Activated naive CD4-positive, alpha-beta T cell treated with anti-CD3 and anti-CD28 coated beads for 36 hours (primary cell): Measurements from ENCODE around the gene UPF2. TPM values are rescaled to one million over a fixed set of nuclear protein-coding genes. Genes with fewer than 3 reads are reported as not detected.

ENCODE experiments used
- CTCF ChIA-PET: fragments of 350-600 bp; sonication (Branson Sonifier 250); formaldehyde crosslinking; loops from one replicate; lab custom pipeline; 2021; ENCODE audit warnings: antibody characterized with exemption; lab: Charles Lee
- DNase-seq: peaks from one replicate; pipeline ENCODE4 v3.0.0-alpha.2; 2020
- H3K27ac Mint-ChIP-seq: one replicate; pipeline ENCODE4 v1.8.0; 2021; ENCODE audit warnings: mild to moderate bottlenecking, mixed read lengths
- H3K27me3 Mint-ChIP-seq: one replicate; pipeline ENCODE4 v1.8.0; 2021; ENCODE audit warnings: low read depth, mixed read lengths
- H3K36me3 Mint-ChIP-seq: one replicate; pipeline ENCODE4 v1.8.0; 2021; ENCODE audit warnings: low read depth, mixed read lengths
- H3K4me1 Mint-ChIP-seq: one replicate; pipeline ENCODE4 v1.8.0; 2021; ENCODE audit warnings: low read depth, mixed read lengths
- H3K4me3 Mint-ChIP-seq: one replicate; pipeline ENCODE4 v1.8.0; 2021; ENCODE audit warnings: mild to moderate bottlenecking, moderate library complexity, mixed read lengths
- H3K9me3 Mint-ChIP-seq: one replicate; pipeline ENCODE4 v1.8.0; 2021; ENCODE audit warnings: mixed read lengths
- intact Hi-C: fragments of 100-400 bp; cut with micrococcal nuclease; formaldehyde crosslinking; loops from one replicate; pipeline ENCODE4 v1.15.1; 2023
- total RNA-seq, 2 experiments: library from RNA; stranded (reverse); gene quantifications; one replicate each; pipeline ENCODE4 v1.2.3, GENCODE V29; 2021

The UPF2 gene
- total RNA-seq, 2 experiments from 2014 or later = 27.5 to 29.5 TPM

GRCh38 chr10:11884706-11885423, 157.7 kb downstream of the UPF2 start:
- H3K4me3 Mint-ChIP-seq = no peak overlapping the region
- intact Hi-C loops = no loop called here
- H3K36me3 Mint-ChIP-seq = no peaks in the 10 kb centered on the region
- no peak overlapping the region for H3K27ac Mint-ChIP-seq
- CTCF ChIA-PET = interaction anchor here (0.6 kb wide), 4 partner anchors 19 to 196 kb away, joined by 3 to 6 read pairs (median 3); no protein-coding TSS in a partner anchor
- H3K4me1 Mint-ChIP-seq = no peaks in the 10 kb centered on the region
- H3K9me3 Mint-ChIP-seq = no peaks in the 10 kb centered on the region
- no peak for DNase-seq
- no peaks in the 10 kb centered on the region for H3K27me3 Mint-ChIP-seq

- Mint-ChIP-seq H3K4me1 (no peaks in the 10 kb centered on the region), H3K27ac (no peak overlapping the region), H3K27me3 (no peaks in the 10 kb centered on the region), H3K4me3 (no peak overlapping the region), H3K36me3 (no peaks in the 10 kb centered on the region), H3K9me3 (no peaks in the 10 kb centered on the region)
- CTCF ChIA-PET = no interaction called here
- intact Hi-C loops = no loop called here
- no peak for DNase-seq
Measured at GRCh38 chr10:11882646-11883375, 159.8 kb downstream of the UPF2 start.

DNA sequence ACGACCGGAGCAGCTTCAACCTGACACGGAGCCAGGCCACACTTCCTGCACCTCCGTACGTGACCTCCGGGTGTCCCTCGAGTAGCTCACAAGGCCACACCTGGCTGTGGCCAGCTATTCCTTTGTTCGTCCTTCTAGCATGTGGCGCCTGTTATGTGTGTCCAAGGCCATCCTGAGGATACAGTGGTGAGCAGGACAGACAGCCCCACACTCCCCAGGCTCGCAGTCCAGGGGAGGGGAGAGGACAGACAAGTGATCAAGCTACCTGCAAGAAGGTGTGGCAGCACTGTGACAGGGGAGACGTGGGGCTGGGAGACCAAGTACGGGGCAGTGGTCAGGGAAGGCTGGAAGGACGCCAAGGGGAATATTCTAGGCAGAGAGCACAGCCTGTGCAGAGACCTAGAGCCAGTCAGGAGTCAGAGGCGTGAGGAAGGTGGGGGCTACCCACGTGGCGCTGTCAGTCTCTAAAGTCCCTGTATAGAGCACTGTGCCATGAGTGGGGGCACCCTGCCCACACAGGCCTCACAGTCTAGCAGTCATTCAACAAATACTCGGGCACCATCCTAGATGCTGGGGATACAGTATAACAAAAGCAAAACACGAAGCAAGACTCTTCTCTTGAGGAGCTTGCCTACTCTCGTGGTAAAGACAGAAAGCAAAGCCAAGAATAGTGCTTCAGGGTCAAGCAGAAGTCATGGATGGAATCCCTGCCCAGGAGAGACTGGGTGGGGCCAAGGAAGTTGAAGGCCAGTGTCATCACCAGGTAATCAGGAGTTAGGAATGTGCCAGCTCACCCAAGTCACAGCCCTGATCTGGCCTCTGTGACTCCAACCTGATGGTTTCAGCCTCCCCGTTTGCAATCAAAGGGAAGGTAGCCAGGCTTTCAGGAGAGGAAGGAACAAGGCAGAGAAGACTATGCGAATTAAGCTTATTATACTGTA, 160.9 kb downstream of the UPF2 start:
- no peaks in the 10 kb centered on the region for H3K4me1 Mint-ChIP-seq
- intact Hi-C loops = no loop called here
- no peaks in the 10 kb centered on the region for H3K9me3 Mint-ChIP-seq
- no peaks in the 10 kb centered on the region for H3K36me3 Mint-ChIP-seq
- CTCF ChIA-PET = no interaction called here
- no peak for DNase-seq
- H3K4me3 Mint-ChIP-seq = no peak overlapping the region
- no peak overlapping the region for H3K27ac Mint-ChIP-seq
- H3K27me3 Mint-ChIP-seq = no peaks in the 10 kb centered on the region

DNA sequence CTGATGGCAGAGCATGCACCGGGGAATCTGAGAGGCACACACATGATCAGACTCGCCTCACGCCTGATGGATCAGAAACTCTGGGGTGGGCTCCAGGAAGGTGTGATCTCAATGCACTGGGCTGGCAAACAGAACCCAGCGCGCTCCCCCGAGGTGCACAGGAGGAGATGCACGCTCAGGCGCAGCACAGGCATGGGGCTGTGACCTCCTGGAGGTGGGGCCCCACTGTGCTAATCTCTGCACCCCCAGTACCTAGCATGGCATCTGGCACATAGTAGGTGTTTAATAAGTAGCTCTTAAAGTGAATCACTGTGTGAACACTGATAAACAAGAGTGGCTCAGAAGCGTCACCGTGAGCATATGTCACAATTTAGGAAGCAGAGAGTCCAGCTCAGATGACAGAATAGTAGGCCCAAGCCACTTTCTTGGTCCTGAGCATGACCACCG, 161.6 kb downstream of the UPF2 start:
- no peak for DNase-seq
- CTCF ChIA-PET = no interaction called here
- intact Hi-C loops = no loop called here
- no peak overlapping the region for H3K4me3 Mint-ChIP-seq
- no peaks in the 10 kb centered on the region for H3K9me3 Mint-ChIP-seq
- H3K4me1 Mint-ChIP-seq = no peaks in the 10 kb centered on the region
- H3K27ac Mint-ChIP-seq = no peak overlapping the region
- H3K36me3 Mint-ChIP-seq = no peaks in the 10 kb centered on the region
- H3K27me3 Mint-ChIP-seq = no peaks in the 10 kb centered on the region

DNA sequence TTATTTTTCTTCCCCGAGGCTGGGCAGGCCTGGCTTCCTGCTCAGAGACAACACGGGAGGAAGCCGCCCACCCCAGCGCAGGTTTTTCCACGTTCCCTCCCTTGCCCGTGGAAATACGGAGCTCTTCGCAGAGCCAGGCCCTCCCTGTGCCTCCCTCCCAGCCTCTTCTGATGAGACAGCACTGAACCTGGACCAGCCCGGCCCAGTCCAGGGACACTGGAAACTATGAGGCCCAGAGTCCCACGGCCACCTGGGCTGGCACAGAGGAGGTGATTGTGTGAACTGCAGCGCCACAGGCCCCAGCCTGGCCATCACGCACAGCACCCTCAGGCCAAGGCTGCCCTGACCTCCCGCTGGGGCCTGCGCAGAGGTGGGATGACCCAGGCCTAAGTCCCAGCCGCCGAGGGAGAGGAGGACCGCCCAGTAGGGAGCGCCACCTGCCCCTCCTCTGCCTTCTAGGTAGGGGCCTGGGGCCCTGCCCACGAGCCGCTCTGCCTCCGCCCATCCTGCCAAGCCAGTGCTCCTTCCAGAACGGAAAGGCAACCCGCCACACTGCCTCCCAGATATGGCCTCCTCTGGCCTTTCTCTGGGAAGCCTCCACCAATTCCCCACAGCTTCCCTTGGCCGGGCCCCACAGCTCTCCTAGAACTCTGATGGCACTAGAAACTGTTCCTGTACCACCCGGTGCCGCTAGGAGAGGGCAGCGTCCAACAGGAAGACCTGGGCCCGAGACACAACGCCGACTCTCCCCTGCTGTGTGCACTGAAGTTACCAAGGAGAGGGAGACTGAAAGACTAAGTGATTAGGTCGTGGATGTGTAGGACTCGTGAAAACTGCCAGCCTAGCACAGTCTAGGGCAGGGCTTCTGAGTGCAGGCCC, 162.2 kb downstream of the UPF2 start:
- Mint-ChIP-seq H3K9me3 (no peaks in the 10 kb centered on the region), H3K36me3 (no peaks in the 10 kb centered on the region), H3K27ac (peak overlapping the region; percentile 51), H3K27me3 (no peaks in the 10 kb centered on the region), H3K4me1 (no peaks in the 10 kb centered on the region), H3K4me3 (no peak overlapping the region)
- no peak for DNase-seq
- CTCF ChIA-PET = no interaction called here
- intact Hi-C loops = no loop called here

- Mint-ChIP-seq H3K36me3 (no peaks in the 10 kb centered on the region), H3K4me1 (peaks cover 6% of the 10 kb centered on the region), H3K27me3 (no peaks in the 10 kb centered on the region), H3K9me3 (no peaks in the 10 kb centered on the region), H3K4me3 (no peak overlapping the region), H3K27ac (no peak overlapping the region)
- CTCF ChIA-PET = no interaction called here
- intact Hi-C loops = no loop called here
- DNase-seq = no peak
Measured at GRCh38 chr10:11879387-11880094, 163.1 kb downstream of the UPF2 start.

DNA sequence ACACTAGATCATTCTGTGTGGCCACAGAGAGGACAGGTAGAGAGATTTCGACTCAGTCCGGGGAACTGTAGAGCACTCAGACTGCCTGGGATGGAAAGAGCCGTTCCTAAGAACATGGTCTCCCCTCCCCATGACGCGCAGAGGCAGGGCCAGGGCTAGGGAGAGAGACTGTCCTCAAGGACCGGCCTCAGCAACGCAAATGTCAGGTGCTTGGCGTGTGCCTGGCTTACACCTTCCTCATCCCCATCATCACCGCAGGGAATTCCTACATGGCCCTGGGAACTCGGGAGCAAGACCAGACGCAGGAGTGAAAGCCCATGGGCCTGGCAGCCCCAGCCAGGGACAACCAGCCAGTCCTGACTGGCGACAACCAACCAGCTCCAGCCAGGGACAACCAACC, 163.8 kb downstream of the UPF2 start:
- H3K27me3 Mint-ChIP-seq = no peaks in the 10 kb centered on the region
- intact Hi-C loops = no loop called here
- no peak overlapping the region for H3K27ac Mint-ChIP-seq
- no peaks in the 10 kb centered on the region for H3K9me3 Mint-ChIP-seq
- no peak overlapping the region for H3K4me3 Mint-ChIP-seq
- H3K36me3 Mint-ChIP-seq = no peaks in the 10 kb centered on the region
- no peak for DNase-seq
- peaks cover 10% of the 10 kb centered on the region for H3K4me1 Mint-ChIP-seq
- CTCF ChIA-PET = no interaction called here

DNA sequence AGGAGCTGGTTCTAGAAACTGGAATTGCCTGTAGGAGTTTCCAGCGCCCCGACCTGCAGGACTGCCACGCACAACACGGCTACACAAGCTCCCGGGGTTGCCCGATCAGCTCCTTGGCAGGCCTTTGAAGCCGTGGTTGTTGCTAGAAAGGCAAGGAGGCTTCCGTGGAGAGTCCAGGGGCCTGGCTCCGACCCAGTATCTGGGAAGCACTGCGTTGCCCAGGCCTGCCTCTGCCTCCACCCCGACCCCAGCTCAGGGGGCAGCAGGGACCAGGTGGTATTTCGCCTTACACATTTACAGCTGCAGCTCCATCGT, 165.1 kb downstream of the UPF2 start:
- Mint-ChIP-seq H3K4me1 (peaks cover 10% of the 10 kb centered on the region), H3K9me3 (no peaks in the 10 kb centered on the region), H3K4me3 (no peak overlapping the region), H3K27me3 (no peaks in the 10 kb centered on the region), H3K27ac (no peak overlapping the region), H3K36me3 (no peaks in the 10 kb centered on the region)
- DNase-seq = no peak
- CTCF ChIA-PET = no interaction called here
- intact Hi-C loops = no loop called here

DNA sequence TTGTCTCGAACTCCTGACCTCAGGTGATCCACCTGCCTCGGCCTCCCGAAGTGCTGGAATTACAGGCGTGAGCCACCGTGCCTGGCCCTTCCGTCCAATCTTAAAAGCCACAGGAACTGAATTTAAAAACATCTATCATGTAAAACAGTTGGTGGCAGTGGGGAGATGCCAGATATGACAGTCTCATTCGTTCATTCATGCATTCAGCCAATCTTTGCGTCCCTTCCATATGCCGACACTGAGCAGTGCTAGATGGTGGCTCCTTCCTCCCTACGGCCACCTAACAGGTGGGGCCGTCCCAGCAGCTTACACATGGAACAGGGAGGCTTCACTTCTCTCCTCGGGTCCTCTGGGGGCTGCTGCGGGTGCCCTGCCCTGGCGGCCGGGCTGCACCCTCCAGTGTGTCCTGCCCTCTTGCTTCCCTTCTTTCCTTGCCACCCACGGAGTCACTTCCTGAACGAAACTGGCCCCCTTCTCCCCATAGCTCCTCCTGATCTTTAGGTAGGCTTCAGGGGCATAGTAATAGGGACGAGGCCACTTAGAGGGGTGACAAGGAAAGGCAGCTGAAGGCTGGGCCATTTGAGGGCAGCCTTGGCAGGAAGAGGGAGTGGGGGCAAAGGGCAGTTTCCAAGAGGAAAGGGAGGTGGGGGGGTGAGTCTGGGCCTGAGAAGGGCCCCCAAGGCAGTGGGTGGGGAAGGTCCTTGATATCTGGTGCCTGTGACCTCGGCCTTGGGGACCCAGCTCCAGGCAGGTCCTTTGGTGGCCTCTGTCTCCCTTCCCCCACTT, 165.6 kb downstream of the UPF2 start:
- CTCF ChIA-PET = no interaction called here
- peaks cover 10% of the 10 kb centered on the region for H3K4me1 Mint-ChIP-seq

DNA sequence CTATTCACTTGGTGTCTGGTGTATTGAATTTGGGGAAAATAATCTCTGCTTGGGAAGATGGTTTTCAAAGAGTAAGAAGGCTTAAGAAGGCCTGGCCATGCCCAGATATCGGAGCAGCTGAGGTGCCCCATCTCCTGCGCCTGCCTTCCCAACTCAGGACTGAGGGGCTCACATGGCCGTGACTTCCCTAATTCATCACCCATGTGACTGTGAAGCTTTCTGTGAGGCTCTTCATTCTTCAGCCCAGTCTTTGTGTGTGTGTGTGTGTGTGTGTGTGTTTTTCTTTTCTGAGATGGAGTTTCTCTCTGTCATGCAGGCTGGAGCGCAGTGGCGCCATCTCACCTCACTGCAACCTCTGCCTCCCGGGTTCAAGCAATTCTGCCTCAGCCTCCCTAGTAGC, 166.3 kb downstream of the UPF2 start:
- Mint-ChIP-seq H3K27me3 (no peaks in the 10 kb centered on the region), H3K9me3 (no peaks in the 10 kb centered on the region), H3K4me1 (peaks cover 12% of the 10 kb centered on the region), H3K27ac (no peak overlapping the region), H3K36me3 (no peaks in the 10 kb centered on the region), H3K4me3 (no peak overlapping the region)
- CTCF ChIA-PET = no interaction called here
- intact Hi-C loops = no loop called here
- no peak for DNase-seq

More for the DNA sequence above, 165.6 kb downstream of the UPF2 start:
- DNase-seq = no peak
- H3K36me3 Mint-ChIP-seq = no peaks in the 10 kb centered on the region
- H3K9me3 Mint-ChIP-seq = no peaks in the 10 kb centered on the region
- H3K4me3 Mint-ChIP-seq = no peak overlapping the region
- no peaks in the 10 kb centered on the region for H3K27me3 Mint-ChIP-seq
- H3K27ac Mint-ChIP-seq = no peak overlapping the region
- intact Hi-C loops = no loop called here
